Measurements from ENCODE around the gene ADD3. TPM values are rescaled to one million over a fixed set of nuclear protein-coding genes. Genes with fewer than 3 reads are reported as not detected.

Gene ADD3
- total RNA-seq, 2 donors from 2014 or later: 183 to 241 TPM

DNA sequence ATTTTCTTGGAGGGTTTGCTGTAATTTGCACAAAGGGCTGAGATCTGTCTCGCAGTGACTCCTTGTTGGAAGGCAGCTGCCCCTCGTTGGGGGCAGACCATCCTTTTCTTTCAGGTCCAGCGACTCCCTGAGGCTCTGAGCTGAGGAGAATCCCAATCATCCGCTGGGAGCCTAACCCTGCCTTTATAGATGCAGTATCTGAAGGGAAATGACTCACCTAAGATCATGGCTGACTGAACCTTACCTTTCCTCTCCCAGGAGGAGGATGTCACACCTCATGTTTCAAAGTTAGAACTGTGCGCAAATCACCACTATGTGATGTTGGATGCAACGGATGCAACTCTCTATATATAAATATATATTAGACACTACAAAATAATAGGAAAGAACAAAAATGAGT, 163.2 kb downstream of the ADD3 start:
- Mint-ChIP-seq H3K4me3 (no peak overlapping the region), H3K27ac (no peak overlapping the region), H3K9me3 (no peaks in the 10 kb centered on the region), H3K36me3 (ENCODE audit: low read depth) (no peaks in the 10 kb centered on the region), H3K27me3 (ENCODE audit: insufficient read depth) (peaks cover 97% of the 10 kb centered on the region), H3K4me1 (peaks cover 33% of the 10 kb centered on the region)
- H3K4me1 ChIP-seq (ENCODE audit: control insufficient read depth, insufficient read depth, low read length): peaks cover 38% of the 10 kb centered on the region
- DNase-seq: peak; percentile 62
- WGBS, 2 experiments (ENCODE audit: insufficient coverage in 1 of 2, insufficient read length in 1 of 2): 5 to 10% methylated on average over 3 to 4 of the region's 6 CpGs
- TF ChIP-seq, protein P1, sequence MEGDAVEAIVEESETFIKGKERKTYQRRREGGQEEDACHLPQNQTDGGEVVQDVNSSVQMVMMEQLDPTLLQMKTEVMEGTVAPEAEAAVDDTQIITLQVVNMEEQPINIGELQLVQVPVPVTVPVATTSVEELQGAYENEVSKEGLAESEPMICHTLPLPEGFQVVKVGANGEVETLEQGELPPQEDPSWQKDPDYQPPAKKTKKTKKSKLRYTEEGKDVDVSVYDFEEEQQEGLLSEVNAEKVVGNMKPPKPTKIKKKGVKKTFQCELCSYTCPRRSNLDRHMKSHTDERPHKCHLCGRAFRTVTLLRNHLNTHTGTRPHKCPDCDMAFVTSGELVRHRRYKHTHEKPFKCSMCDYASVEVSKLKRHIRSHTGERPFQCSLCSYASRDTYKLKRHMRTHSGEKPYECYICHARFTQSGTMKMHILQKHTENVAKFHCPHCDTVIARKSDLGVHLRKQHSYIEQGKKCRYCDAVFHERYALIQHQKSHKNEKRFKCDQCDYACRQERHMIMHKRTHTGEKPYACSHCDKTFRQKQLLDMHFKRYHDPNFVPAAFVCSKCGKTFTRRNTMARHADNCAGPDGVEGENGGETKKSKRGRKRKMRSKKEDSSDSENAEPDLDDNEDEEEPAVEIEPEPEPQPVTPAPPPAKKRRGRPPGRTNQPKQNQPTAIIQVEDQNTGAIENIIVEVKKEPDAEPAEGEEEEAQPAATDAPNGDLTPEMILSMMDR (conservative IDR thresholded peaks at IDR 0.05): no peak
- no peaks in the 10 kb centered on the region for H3K36me3 ChIP-seq (ENCODE audit: control insufficient read depth, insufficient read depth, low read length)
- H3K9me3 ChIP-seq (ENCODE audit: control insufficient read depth, low read length): no peaks in the 10 kb centered on the region
- H3K27me3 ChIP-seq (ENCODE audit: control insufficient read depth, insufficient read depth, low read length, poor library complexity, severe bottlenecking): peaks cover 68% of the 10 kb centered on the region
- no peak overlapping the region for H3K9ac ChIP-seq (ENCODE audit: extremely low read depth, low read length, poor library complexity, severe bottlenecking)
- H3K4me3 ChIP-seq (ENCODE audit: low read length): no peak overlapping the region
- H3K27ac ChIP-seq (ENCODE audit: low read depth, low read length): no peak overlapping the region

DNA sequence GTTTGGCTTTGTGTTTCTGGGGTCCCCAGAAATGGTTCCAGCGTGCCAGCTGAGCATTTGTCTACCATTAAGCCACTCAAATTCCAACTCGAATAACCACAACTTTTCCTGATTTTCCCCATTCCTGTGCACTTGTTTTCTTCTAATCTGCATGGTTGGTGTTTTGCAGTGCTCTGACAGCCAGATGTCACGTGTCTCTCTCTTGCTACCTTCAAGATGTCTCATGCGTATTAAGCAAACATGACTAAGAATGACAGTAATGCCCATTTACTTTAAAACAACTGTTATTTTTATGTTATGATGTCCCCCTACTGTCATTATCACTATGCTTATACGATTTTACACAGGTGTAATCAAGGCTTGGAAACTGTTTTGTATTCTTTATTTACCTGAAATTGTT, 164.4 kb downstream of the ADD3 start:
- H3K4me1 Mint-ChIP-seq: peaks cover 31% of the 10 kb centered on the region
- TF ChIP-seq, protein P1 (conservative IDR thresholded peaks at IDR 0.05): no peak
- H3K27ac Mint-ChIP-seq: no peak overlapping the region

DNA sequence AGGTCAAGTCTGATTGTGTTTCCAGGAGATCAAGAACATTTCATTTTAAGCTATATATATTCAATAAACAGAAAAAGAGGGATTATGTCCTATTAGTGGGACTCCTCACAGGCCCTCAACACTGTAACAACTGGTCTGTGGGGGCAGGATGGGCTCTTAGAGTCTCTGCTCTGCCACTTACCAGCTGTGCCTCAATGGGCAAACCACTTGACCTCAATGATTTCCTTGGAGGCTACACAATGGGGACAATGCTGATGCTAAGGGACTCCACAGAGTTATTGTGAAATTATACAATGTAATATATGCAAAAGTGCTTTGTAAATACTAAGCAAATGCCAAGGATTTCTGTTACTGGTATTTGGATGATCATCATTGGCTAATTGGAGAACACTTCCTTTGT, 166.4 kb downstream of the ADD3 start:
- Histone ChIP-seq H3K9me3 (ENCODE audit: control insufficient read depth, low read length) (no peaks in the 10 kb centered on the region), H3K4me3 (ENCODE audit: low read length) (no peak overlapping the region), H3K27me3 (ENCODE audit: control insufficient read depth, insufficient read depth, low read length, poor library complexity, severe bottlenecking) (peaks cover 36% of the 10 kb centered on the region), H3K27ac (ENCODE audit: low read depth, low read length) (no peak overlapping the region), H3K36me3 (ENCODE audit: control insufficient read depth, insufficient read depth, low read length) (no peaks in the 10 kb centered on the region), H3K4me1 (ENCODE audit: control insufficient read depth, insufficient read depth, low read length) (peaks cover 23% of the 10 kb centered on the region), H3K9ac (ENCODE audit: extremely low read depth, low read length, poor library complexity, severe bottlenecking) (no peak overlapping the region)
- H3K36me3 Mint-ChIP-seq (ENCODE audit: low read depth): no peaks in the 10 kb centered on the region
- H3K4me1 Mint-ChIP-seq: peaks cover 17% of the 10 kb centered on the region
- peak; percentile 24 for DNase-seq
- H3K9me3 Mint-ChIP-seq: no peaks in the 10 kb centered on the region
- no peak overlapping the region for H3K4me3 Mint-ChIP-seq
- H3K27me3 Mint-ChIP-seq (ENCODE audit: insufficient read depth): peaks cover 85% of the 10 kb centered on the region
- TF ChIP-seq, protein P1 (conservative IDR thresholded peaks at IDR 0.05): no peak
- no peak overlapping the region for H3K27ac Mint-ChIP-seq

More for the DNA sequence above, 164.4 kb downstream of the ADD3 start:
- H3K4me1 ChIP-seq (ENCODE audit: control insufficient read depth, insufficient read depth, low read length): peaks cover 38% of the 10 kb centered on the region
- H3K9me3 Mint-ChIP-seq: no peaks in the 10 kb centered on the region
- no peak overlapping the region for H3K9ac ChIP-seq (ENCODE audit: extremely low read depth, low read length, poor library complexity, severe bottlenecking)
- H3K27ac ChIP-seq (ENCODE audit: low read depth, low read length): no peak overlapping the region
- no peaks in the 10 kb centered on the region for H3K36me3 Mint-ChIP-seq (ENCODE audit: low read depth)
- H3K36me3 ChIP-seq (ENCODE audit: control insufficient read depth, insufficient read depth, low read length): no peaks in the 10 kb centered on the region
- WGBS, 2 experiments (ENCODE audit: insufficient coverage in 1 of 2, insufficient read length in 1 of 2): 82 to 89% methylated on average over 4 to 5 of the region's 5 CpGs
- H3K4me3 ChIP-seq (ENCODE audit: low read length): no peak overlapping the region
- peaks cover 57% of the 10 kb centered on the region for H3K27me3 ChIP-seq (ENCODE audit: control insufficient read depth, insufficient read depth, low read length, poor library complexity, severe bottlenecking)
- no peak overlapping the region for H3K4me3 Mint-ChIP-seq
- no peaks in the 10 kb centered on the region for H3K9me3 ChIP-seq (ENCODE audit: control insufficient read depth, low read length)
- no peak for DNase-seq
- peaks cover 93% of the 10 kb centered on the region for H3K27me3 Mint-ChIP-seq (ENCODE audit: insufficient read depth)
